UCSD-AML1 (cell line): Measurements from ENCODE around the gene DUSP16.
"Not testable (repeated sequence)": the region's sequence is repeated elsewhere in the genome, so short reads cannot be mapped to it uniquely, and the experiment has no call there.

Experiments used
- DNase-seq: peaks from one replicate; lab custom pipeline; 2025; ENCODE audit not compliant: unreplicated experiment; lab: John Stamatoyannopoulos, UW

The DUSP16 gene

GRCh38 chr12:12523229-12523628 is 39.4 kb downstream of the DUSP16 start:
- no peak for DNase-seq

- not testable (repeated sequence) for DNase-seq
These were observed 40.0 kb downstream of the DUSP16 start for GRCh38 chr12:12522657-12523056.

GRCh38 chr12:12521888-12522287 is 40.8 kb downstream of the DUSP16 start:
- no peak for DNase-seq

DNA sequence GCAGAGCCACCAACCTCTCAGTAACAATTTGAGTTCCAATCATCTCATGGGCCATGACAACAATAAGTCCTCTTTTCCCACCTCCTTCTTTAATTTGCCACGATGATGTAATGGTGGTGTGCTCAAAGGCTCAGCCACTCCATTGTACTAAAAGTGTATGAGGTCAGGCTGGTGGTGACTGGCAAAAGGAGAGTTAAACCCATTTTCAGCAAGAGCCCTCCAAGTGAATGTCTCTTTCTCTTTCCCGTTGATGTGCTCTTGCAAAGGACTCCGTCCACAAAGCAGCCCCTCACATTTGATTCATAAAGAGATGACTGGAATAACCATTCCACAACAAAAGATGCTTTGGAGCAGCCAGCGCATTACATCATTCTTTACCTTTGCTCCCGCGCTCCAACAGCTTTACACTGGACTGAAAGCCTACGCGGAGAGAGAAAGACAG is 41.6 kb downstream of the DUSP16 start:
- no peak for DNase-seq

GRCh38 chr12:12520273-12520672 is 42.4 kb downstream of the DUSP16 start:
- DNase-seq, result no peak

- no peak for DNase-seq
These were observed 43.2 kb downstream of the DUSP16 start for GRCh38 chr12:12519354-12519998.

- no peak for DNase-seq
These were observed 43.7 kb downstream of the DUSP16 start for GRCh38 chr12:12518919-12519318.

DNA sequence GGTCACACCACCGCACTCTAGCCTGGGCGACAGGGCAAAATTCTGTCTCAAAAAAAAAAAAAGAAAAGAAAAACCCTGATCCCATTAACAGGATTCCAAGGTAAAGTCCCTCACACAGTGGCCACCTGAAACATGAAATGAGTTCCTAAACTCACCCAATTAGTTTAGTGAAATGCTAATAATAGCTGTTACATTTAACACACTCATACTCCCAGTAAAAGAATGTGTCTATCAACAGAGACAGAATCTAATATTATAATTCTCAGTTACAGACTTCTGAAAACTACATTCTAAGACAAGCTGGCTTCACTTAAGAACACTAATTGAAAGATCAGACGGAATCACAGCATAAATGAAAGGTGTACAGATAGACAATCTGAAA is 44.2 kb downstream of the DUSP16 start:
- no peak for DNase-seq

DNA sequence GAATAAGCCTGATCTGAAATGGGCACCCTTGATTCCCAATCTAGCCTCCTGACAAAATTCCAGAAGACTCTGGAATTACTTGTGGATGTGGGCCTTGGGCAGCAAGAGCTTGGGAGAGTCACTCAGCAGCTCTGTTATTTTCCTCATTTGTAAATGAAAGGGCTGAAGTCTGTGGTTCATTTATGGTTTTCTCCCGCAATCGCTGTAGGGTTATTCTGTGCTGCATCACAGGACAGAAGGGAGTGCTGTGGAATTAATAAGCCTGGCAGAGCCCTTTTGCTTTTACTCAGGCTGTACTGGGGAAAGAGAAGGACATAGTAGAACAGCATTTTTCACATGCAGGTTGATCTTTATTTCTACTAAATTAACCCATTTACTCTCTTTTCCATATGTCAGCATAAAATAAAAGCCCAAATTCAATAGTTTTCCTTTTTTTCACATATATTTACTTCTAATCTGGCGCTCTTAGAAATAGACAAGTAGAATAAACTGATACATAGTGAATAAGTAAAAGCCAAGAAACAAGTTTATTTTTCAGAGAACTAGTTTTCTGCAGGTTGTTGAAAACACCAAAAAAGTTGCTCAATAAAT is 49.2 kb downstream of the DUSP16 start:
- DNase-seq, result no peak

- DNase-seq, result no peak
These were observed 50.6 kb downstream of the DUSP16 start for GRCh38 chr12:12511895-12512711.

GRCh38 chr12:12511021-12511783 is 51.5 kb downstream of the DUSP16 start:
- DNase-seq, result no peak

GRCh38 chr12:12510551-12510950 is 52.1 kb downstream of the DUSP16 start:
- no peak for DNase-seq

DNA sequence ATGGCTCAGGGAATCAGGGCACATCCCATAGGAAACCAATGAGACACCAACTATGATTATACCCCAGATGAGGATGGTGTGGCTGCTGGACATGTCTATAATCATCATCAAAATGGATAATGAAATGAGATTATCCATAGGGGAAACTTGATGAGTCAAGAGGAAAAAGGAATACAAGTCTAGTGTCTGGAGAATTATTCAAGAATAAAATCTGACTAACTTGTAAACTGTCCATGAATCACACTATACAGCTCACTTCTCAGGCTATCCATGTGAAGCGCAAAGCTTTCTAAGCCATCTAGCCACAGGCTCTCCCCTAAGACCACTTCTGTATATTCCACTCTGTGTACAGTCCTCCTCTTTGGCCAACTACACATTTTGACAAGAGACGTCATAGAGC is 52.5 kb downstream of the DUSP16 start:
- DNase-seq, result no peak

GRCh38 chr12:12508612-12509011 is 54.1 kb downstream of the DUSP16 start:
- no peak for DNase-seq

- DNase-seq, result no peak
These were observed 55.5 kb downstream of the DUSP16 start for GRCh38 chr12:12507121-12507520.

DNA sequence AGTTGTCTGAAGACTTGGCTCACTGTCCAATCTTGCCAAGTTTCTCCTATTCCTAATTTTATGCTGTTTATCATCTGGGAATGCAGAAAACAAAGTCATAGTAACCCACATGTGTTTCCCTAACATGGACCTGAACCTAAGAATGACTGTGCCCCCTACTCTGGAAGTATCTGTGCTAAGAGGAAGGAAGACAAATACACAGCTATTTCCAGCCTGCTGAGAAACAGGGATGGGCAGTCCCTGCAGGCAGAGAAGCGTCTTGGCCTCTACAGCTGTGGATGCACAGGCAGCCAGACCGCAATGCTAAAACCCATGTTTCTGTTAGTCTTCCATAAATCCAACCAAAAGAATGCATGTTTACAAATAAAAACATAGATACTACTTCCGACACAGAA is 56.2 kb downstream of the DUSP16 start:
- DNase-seq, result no peak

DNA sequence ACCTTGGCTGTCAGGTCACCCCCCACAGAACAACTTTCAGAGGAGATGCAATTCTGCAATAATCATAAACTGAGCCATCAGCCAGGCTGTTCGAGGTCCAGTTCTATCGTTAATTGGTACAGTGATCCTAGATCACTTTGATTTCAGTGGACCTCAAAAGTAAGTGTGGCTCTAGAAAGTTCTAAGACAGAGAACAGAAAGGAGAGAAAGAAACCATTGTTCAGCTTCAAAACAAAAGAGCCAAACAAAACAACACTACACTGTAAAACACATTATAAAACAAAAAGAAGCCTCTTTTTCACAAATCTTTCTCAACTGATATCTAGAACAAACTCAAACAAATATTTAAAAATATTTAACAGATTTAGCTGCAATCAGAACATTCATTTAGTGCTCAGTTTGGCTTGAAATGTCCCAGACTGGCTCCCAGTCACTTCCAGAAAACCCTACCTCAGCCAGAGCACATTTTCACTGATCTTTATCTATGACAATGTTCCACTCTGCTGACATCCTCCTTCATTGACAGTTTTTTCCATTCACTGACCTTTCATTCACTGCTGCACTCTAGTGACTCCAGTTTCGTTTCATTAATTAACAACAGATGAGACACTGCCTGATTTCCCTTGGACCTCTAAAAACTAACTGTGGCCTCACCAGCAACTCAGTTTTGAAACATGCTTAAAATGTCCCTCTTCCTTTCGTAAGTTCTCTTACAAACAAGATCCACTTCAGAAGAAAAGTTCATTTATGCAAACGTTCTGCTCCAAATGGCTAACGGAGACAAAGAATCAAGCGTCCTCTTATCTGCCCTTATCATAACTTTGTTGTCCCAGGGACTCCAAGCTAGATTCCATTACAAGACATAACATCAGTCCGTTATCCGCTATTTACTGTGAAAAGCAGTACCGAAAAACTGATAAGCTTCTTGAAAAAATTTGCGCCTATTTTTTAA is 56.8 kb downstream of the DUSP16 start:
- DNase-seq, result no peak

DNA sequence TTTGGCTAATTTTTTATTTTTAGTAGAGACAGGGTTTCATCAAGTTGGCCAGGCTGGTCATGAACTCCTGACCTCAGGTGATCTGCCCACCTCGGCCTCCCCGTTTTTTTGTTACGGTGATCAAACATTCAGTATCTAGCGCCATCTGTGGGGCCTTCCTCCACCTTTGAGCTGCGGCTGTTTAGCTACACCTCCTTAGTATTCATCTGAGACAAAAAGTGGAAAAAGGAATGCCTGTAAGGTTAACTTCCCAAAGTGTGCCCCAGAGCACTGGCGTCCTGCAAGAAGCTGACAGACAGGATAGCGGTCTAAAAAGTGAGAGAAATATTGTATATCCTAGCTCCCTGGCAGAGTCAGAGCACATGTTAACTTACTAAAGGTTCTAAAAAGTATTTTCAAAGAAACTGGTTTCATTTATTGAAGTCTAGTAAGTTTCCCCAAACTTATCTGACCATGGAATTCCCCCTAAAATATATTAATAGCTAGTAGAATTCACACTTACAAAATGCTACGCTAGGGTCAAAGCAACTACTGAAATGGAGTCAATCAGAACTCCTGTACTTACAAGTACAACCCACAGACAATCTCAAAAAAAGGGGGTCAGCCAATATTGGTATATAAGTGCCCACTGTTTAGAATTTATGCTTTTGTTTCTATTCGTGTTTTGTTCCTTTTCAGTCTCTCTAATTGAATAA is 59.1 kb downstream of the DUSP16 start:
- no peak for DNase-seq

GRCh38 chr12:12502815-12503151 is 59.9 kb downstream of the DUSP16 start:
- no peak for DNase-seq
